Nephron (organoid): ENCODE data around the gene AHRR.

Experiments
- H3K27ac Mint-ChIP-seq, 3 experiments: 2 replicates each; pipeline ENCODE4 v1.8.0; 2020; ENCODE audit warnings: mixed read lengths in 3 of 3, mild to moderate bottlenecking in 2 of 3, moderate library complexity in 1 of 3
- H3K27me3 Mint-ChIP-seq: 2 replicates; pipeline ENCODE4 v1.8.0; 2021; ENCODE audit warnings: low read depth, mild to moderate bottlenecking, moderate library complexity, mixed read lengths
- H3K36me3 Mint-ChIP-seq: 2 replicates; pipeline ENCODE4 v1.8.0; 2020; ENCODE audit warnings: low read depth, mixed read lengths
- H3K4me1 Mint-ChIP-seq: 2 replicates; pipeline ENCODE4 v1.8.0; 2020; ENCODE audit warnings: mixed read lengths
- H3K4me3 Mint-ChIP-seq, 3 experiments: 2 replicates each; pipeline ENCODE4 v1.8.0; 2020; ENCODE audit warnings: mild to moderate bottlenecking in 3 of 3, mixed read lengths in 3 of 3, moderate library complexity in 2 of 3
- H3K9me3 Mint-ChIP-seq: 2 replicates; pipeline ENCODE4 v1.8.0; 2020; ENCODE audit warnings: mixed read lengths
- CTCF ChIP-seq, 3 experiments: fragments of 200-600 bp; sonication (generic); IDR thresholded peaks; one replicate each; pipeline ENCODE4 v1.5.0; 2021; ENCODE audit warnings: antibody characterized with exemption in 3 of 3; ENCODE audit not compliant: unreplicated experiment in 3 of 3

AHRR gene

GRCh38 chr5:370311-370958 is 48.9 kb downstream of the AHRR start:
- TF ChIP-seq CTCF (IDR thresholded peaks at IDR 0.05; ENCODE audit: unreplicated experiment in 3 of 3), result no peak
- Mint-ChIP-seq H3K4me3 (no peak overlapping the region), H3K4me1 (peaks cover 20% of the 10 kb centered on the region), H3K27ac (no peak overlapping the region), H3K9me3 (peaks cover 6% of the 10 kb centered on the region), H3K27me3 (peaks cover 47% of the 10 kb centered on the region), H3K36me3 (no peaks in the 10 kb centered on the region)

- TF ChIP-seq CTCF (IDR thresholded peaks at IDR 0.05; ENCODE audit: unreplicated experiment in 3 of 3), result no peak
- Mint-ChIP-seq H3K36me3 (no peaks in the 10 kb centered on the region), H3K4me1 (peaks cover 20% of the 10 kb centered on the region)
Observed at GRCh38 chr5:370959-371810, 49.7 kb downstream of the AHRR start.

GRCh38 chr5:371811-372555 is 50.5 kb downstream of the AHRR start:
- H3K36me3 Mint-ChIP-seq, result no peaks in the 10 kb centered on the region
- H3K27ac Mint-ChIP-seq, result peak overlapping the region in 1 of 3 experiments; percentile 53
- peaks cover 20% of the 10 kb centered on the region for H3K4me1 Mint-ChIP-seq
- no peak for TF ChIP-seq CTCF (IDR thresholded peaks at IDR 0.05; ENCODE audit: unreplicated experiment in 3 of 3)
- H3K4me3 Mint-ChIP-seq, result no peak overlapping the region
- H3K27me3 Mint-ChIP-seq, result peaks cover 59% of the 10 kb centered on the region
- H3K9me3 Mint-ChIP-seq, result no peaks in the 10 kb centered on the region

More at GRCh38 chr5:370959-371810, 49.7 kb downstream of the AHRR start:
- Mint-ChIP-seq H3K27me3 (peaks cover 55% of the 10 kb centered on the region), H3K27ac (peak overlapping the region in 1 of 3 experiments; percentile 53), H3K4me3 (no peak overlapping the region), H3K9me3 (peaks cover 4% of the 10 kb centered on the region)

GRCh38 chr5:372556-372995 is 51.1 kb downstream of the AHRR start:
- H3K4me1 Mint-ChIP-seq, result peaks cover 20% of the 10 kb centered on the region
- no peaks in the 10 kb centered on the region for H3K36me3 Mint-ChIP-seq
- no peaks in the 10 kb centered on the region for H3K9me3 Mint-ChIP-seq
- no peak overlapping the region for H3K4me3 Mint-ChIP-seq
- no peak overlapping the region for H3K27ac Mint-ChIP-seq
- TF ChIP-seq CTCF (IDR thresholded peaks at IDR 0.05; ENCODE audit: unreplicated experiment in 3 of 3), result no peak
- H3K27me3 Mint-ChIP-seq, result peaks cover 63% of the 10 kb centered on the region

GRCh38 chr5:372996-373709 is 51.6 kb downstream of the AHRR start:
- Mint-ChIP-seq H3K27me3 (peaks cover 62% of the 10 kb centered on the region), H3K36me3 (no peaks in the 10 kb centered on the region), H3K27ac (no peak overlapping the region), H3K4me3 (no peak overlapping the region), H3K4me1 (peaks cover 20% of the 10 kb centered on the region), H3K9me3 (no peaks in the 10 kb centered on the region)
- no peak for TF ChIP-seq CTCF (IDR thresholded peaks at IDR 0.05; ENCODE audit: unreplicated experiment in 3 of 3)
